Nephron progenitor cell (in vitro differentiated cells): ENCODE data around the gene MYEF2.
A peak's percentile ranks its signal among the peaks of the same experiment; 100 is the strongest.

Experiments used
- DNase-seq: peaks from one replicate; pipeline ENCODE4 v3.0.0; 2021
- H3K27ac Mint-ChIP-seq: 2 replicates; pipeline ENCODE4 v1.8.0; 2021; ENCODE audit warnings: mild to moderate bottlenecking, moderate library complexity, mixed read lengths
- H3K27me3 Mint-ChIP-seq: 2 replicates; pipeline ENCODE4 v1.8.0; 2021; ENCODE audit warnings: mild to moderate bottlenecking, low read depth, mixed read lengths; ENCODE audit not compliant: poor library complexity
- H3K36me3 Mint-ChIP-seq: 2 replicates; pipeline ENCODE4 v1.8.0; 2021; ENCODE audit warnings: low read depth, mixed read lengths
- H3K4me1 Mint-ChIP-seq: 2 replicates; pipeline ENCODE4 v1.8.0; 2021; ENCODE audit warnings: mixed read lengths
- H3K4me3 Mint-ChIP-seq: 2 replicates; pipeline ENCODE4 v1.8.0; 2021; ENCODE audit warnings: mild to moderate bottlenecking, moderate library complexity, mixed read lengths
- H3K9me3 Mint-ChIP-seq: 2 replicates; pipeline ENCODE4 v1.8.0; 2021; ENCODE audit warnings: mild to moderate bottlenecking, moderate library complexity, mixed read lengths
- TF ChIP-seq, protein P1 (sequence below): fragments of 200-600 bp; sonication (generic); IDR thresholded peaks from 2 replicates; pipeline ENCODE4 v1.5.0; 2021; ENCODE audit warnings: antibody characterized with exemption

Gene MYEF2

DNA sequence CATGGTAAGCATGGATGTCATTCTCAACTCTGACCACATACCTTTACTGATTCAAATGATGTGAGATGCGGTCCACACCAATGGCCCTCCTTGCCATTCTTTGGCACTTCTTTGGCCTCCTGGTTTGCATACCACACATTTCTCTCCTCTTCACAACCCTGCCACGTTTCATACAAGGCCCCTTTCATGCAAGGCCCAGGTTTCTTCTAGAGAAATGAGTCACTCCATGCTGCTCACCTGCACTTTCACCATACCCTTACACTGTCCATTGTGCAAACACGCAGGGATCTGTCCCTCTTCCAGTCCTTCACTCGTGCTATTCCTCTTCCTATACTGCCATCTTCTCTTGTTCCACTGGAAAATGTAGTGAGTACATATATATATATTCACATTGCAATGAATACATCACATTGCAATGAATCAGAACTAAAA lies 81.7 kb downstream of the MYEF2 start:
- no peak for DNase-seq
- H3K27ac Mint-ChIP-seq = no peak overlapping the region
- H3K27me3 Mint-ChIP-seq = peaks cover 11% of the 10 kb centered on the region
- H3K36me3 Mint-ChIP-seq = no peaks in the 10 kb centered on the region
- TF ChIP-seq, protein P1, sequence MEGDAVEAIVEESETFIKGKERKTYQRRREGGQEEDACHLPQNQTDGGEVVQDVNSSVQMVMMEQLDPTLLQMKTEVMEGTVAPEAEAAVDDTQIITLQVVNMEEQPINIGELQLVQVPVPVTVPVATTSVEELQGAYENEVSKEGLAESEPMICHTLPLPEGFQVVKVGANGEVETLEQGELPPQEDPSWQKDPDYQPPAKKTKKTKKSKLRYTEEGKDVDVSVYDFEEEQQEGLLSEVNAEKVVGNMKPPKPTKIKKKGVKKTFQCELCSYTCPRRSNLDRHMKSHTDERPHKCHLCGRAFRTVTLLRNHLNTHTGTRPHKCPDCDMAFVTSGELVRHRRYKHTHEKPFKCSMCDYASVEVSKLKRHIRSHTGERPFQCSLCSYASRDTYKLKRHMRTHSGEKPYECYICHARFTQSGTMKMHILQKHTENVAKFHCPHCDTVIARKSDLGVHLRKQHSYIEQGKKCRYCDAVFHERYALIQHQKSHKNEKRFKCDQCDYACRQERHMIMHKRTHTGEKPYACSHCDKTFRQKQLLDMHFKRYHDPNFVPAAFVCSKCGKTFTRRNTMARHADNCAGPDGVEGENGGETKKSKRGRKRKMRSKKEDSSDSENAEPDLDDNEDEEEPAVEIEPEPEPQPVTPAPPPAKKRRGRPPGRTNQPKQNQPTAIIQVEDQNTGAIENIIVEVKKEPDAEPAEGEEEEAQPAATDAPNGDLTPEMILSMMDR = no peak
- H3K4me1 Mint-ChIP-seq = peaks cover 3% of the 10 kb centered on the region
- no peaks in the 10 kb centered on the region for H3K9me3 Mint-ChIP-seq
- H3K4me3 Mint-ChIP-seq = no peak overlapping the region

DNA sequence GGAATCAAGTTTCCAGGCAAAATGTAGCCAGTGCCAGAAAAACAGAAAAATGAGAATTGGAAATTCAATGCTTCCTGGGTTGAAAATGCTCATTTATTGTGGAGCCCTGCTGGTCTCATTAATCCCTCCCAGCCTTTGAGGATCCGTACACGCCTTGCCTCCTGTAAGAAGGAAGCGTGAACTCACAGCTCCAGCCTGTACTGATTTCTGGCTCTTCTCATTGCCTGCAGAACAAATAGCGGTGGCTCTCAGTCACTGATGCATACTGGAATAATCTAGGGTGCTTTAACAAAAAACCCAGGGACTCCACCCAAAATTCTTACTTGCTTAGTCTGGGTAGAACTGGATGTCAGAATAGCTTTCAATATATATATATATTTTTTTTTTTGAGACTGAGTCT lies 86.6 kb downstream of the MYEF2 start:
- H3K9me3 Mint-ChIP-seq = peaks cover 15% of the 10 kb centered on the region
- peak overlapping the region; percentile 33 for H3K27ac Mint-ChIP-seq
- no peak for DNase-seq
- TF ChIP-seq, protein P1 = no peak
- peaks cover 31% of the 10 kb centered on the region for H3K4me1 Mint-ChIP-seq
- H3K36me3 Mint-ChIP-seq = peaks cover 10% of the 10 kb centered on the region
- H3K4me3 Mint-ChIP-seq = no peak overlapping the region
- peaks cover 12% of the 10 kb centered on the region for H3K27me3 Mint-ChIP-seq

DNA sequence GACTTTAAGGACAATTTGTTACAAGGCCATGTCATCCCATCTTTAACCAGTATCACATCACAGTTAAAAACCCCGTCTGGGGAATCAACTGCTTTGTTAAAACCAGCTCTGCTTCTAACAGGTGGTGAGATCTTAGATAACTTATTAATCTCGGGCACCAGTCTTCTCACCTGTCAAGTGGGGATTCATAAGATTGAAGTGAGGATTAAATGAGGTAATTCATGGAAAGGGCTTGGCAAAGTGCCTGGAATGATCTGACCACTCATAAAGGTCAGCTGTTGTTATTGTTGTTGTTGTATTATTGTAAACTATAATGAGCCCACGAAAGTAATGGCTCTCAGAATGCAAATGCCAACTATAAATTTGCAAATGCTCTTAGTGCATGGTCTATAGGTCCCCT lies 87.4 kb downstream of the MYEF2 start:
- no peak for DNase-seq
- peaks cover 9% of the 10 kb centered on the region for H3K27me3 Mint-ChIP-seq
- peaks cover 38% of the 10 kb centered on the region for H3K4me1 Mint-ChIP-seq
- H3K27ac Mint-ChIP-seq = no peak overlapping the region
- no peak overlapping the region for H3K4me3 Mint-ChIP-seq
- H3K36me3 Mint-ChIP-seq = peaks cover 10% of the 10 kb centered on the region
- TF ChIP-seq, protein P1 = no peak
- peaks cover 15% of the 10 kb centered on the region for H3K9me3 Mint-ChIP-seq

DNA sequence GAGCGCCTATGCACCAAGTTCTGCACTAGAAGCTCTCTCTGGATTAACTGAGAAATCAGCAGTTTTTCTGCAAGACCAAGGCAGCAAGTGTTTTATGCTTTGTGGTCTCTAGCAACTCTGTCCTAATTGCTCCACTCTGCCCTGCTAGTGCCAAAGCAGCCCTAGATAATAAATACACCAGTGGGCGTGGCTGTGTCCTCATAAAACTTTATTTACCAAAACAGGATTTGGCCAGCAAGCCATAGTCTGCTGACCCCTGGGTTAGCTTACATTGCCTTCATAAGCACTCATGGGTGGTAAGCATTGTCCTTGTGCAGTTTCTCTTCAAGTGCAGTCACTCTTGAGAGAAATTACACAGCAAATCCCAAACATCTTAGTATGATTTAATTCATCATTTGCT lies 88.0 kb downstream of the MYEF2 start:
- DNase-seq = no peak
- H3K36me3 Mint-ChIP-seq = peaks cover 10% of the 10 kb centered on the region
- H3K27ac Mint-ChIP-seq = peak overlapping the region; percentile 43
- TF ChIP-seq, protein P1 = no peak
- H3K4me3 Mint-ChIP-seq = no peak overlapping the region
- H3K27me3 Mint-ChIP-seq = peaks cover 6% of the 10 kb centered on the region
- peaks cover 15% of the 10 kb centered on the region for H3K9me3 Mint-ChIP-seq
- peaks cover 40% of the 10 kb centered on the region for H3K4me1 Mint-ChIP-seq

DNA sequence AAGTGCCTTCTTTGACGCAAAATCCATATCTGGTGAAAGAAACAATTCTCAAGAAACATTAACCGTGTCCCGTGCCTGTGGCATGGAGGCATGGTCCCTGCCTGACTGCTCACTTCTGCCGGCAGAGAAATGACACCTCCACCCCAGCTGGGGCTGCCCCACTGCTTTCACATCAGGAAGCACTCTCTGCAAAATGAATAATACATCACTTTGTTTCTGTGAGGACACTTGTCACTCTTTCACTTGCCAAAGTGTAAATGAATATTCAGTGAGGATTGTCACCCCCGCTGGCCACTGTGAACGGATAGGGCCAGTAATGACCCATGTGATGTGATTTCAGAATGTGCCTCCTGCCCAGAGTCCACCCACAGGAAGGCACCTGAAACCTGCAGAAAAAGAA lies 88.4 kb downstream of the MYEF2 start:
- H3K27me3 Mint-ChIP-seq = peaks cover 6% of the 10 kb centered on the region
- H3K27ac Mint-ChIP-seq = no peak overlapping the region
- H3K9me3 Mint-ChIP-seq = peaks cover 15% of the 10 kb centered on the region
- H3K4me1 Mint-ChIP-seq = peaks cover 44% of the 10 kb centered on the region
- no peak for DNase-seq
- TF ChIP-seq, protein P1 = no peak
- no peak overlapping the region for H3K4me3 Mint-ChIP-seq
- H3K36me3 Mint-ChIP-seq = peaks cover 10% of the 10 kb centered on the region

DNA sequence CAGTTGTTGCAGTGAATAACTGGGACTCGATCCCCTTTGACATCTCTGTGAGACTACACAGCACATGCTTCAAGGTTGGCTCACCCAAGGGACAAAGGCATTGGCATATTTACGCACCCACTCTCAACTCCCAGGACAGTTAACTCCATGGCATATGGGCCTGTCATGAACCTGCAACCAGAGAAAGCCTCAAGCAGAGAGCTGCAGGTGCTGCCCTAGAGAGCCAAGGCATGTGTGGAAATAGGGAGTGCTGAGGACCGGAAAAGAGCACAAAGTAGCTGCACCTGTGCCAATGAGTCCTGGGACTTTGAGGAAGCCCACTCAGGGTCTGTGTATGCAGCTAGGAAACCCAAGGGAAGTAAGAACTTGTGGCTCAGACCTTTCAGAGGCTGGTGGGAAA lies 90.3 kb downstream of the MYEF2 start:
- no peak for DNase-seq
- Mint-ChIP-seq H3K36me3 (peaks cover 10% of the 10 kb centered on the region), H3K27ac (no peak overlapping the region), H3K27me3 (peaks cover 6% of the 10 kb centered on the region), H3K4me1 (peaks cover 48% of the 10 kb centered on the region), H3K4me3 (no peak overlapping the region), H3K9me3 (peaks cover 15% of the 10 kb centered on the region)
- TF ChIP-seq, protein P1 = no peak
